Liver (tissue), 3 donors: ENCODE results near the gene CHRNB1.

Experiments
- ATF3 ChIP-seq: IDR thresholded peaks from 2 replicates; pipeline ENCODE4 v1.6.1; 2016; ENCODE audit warnings: antibody characterized with exemption
- CTCF ChIP-seq: fragments of 150-350 bp; IDR thresholded peaks from 2 replicates; pipeline ENCODE4 v1.5.1; 2017; ENCODE audit warnings: improper control_type of control experiment, low read depth, low read length; ENCODE audit not compliant: missing input control
- RAD21 ChIP-seq, 2 donors: IDR thresholded peaks; 2 replicates each; pipeline ENCODE4 v1.6.1; 2016; ENCODE audit warnings: antibody characterized with exemption in 2 of 2, mild to moderate bottlenecking in 2 of 2
- SP1 ChIP-seq: IDR thresholded peaks from 2 replicates; pipeline ENCODE4 v1.6.1; 2018; ENCODE audit warnings: antibody characterized with exemption, mild to moderate bottlenecking
- TAF1 ChIP-seq: conservative IDR thresholded peaks from 2 replicates; pipeline ENCODE4 v1.6.1; 2016; ENCODE audit warnings: antibody characterized with exemption, mild to moderate bottlenecking
- YY1 ChIP-seq: IDR thresholded peaks from 2 replicates; pipeline ENCODE4 v1.6.1; 2016; ENCODE audit warnings: antibody characterized with exemption, mild to moderate bottlenecking
- donor health status: healthy.
- donor health status: healthy.

- no peak for TF ChIP-seq CTCF
- no peak for TF ChIP-seq RAD21 (IDR thresholded peaks at IDR 0.05)
- TF ChIP-seq ATF3 = no peak
- TF ChIP-seq SP1 = no peak
- TF ChIP-seq TAF1 = no peak
- no peak for TF ChIP-seq YY1
Measured at GRCh38 chr17:7425316-7425715, 19.5 kb upstream of the CHRNB1 start, which contains the start of gene SPEM2.
